Osteoblast (primary cell): ENCODE data around the gene NTF3. TPM values are rescaled to one million over a fixed set of nuclear protein-coding genes. Genes with fewer than 3 reads are reported as not detected.

Experiments used
- DNase-seq: peaks from one replicate; pipeline ENCODE4 v3.0.0; 2011; ENCODE audit warnings: low spot score, mixed read lengths; ENCODE audit not compliant: insufficient read length; ENCODE audit errors: missing footprints
- H2AFZ ChIP-seq: 2 replicates; pipeline ENCODE4 v1.6.0; 2011; ENCODE audit warnings: mild to moderate bottlenecking, low read length
- H3K27ac ChIP-seq: 2 replicates; pipeline ENCODE4 v1.5.1; 2011; ENCODE audit warnings: mild to moderate bottlenecking, low read depth, low read length, moderate library complexity
- H3K27me3 ChIP-seq: 2 replicates; pipeline ENCODE4 v1.6.0; 2012; ENCODE audit warnings: mild to moderate bottlenecking, control low read depth, inconsistent platforms, low read length, moderate library complexity; ENCODE audit not compliant: insufficient read depth
- H3K36me3 ChIP-seq: 2 replicates; pipeline ENCODE4 v1.5.1; 2011; ENCODE audit warnings: mild to moderate bottlenecking, low read length, control low read depth, moderate library complexity; ENCODE audit not compliant: insufficient read depth
- H3K4me1 ChIP-seq: 2 replicates; pipeline ENCODE4 v1.5.1; 2011; ENCODE audit warnings: mild to moderate bottlenecking, low read length, control low read depth, moderate library complexity; ENCODE audit not compliant: insufficient read depth
- H3K4me2 ChIP-seq: 2 replicates; pipeline ENCODE4 v1.6.0; 2011; ENCODE audit warnings: mild to moderate bottlenecking, low read length; ENCODE audit not compliant: insufficient read depth
- H3K4me3 ChIP-seq: fragments of 200-600 bp; sonication (generic); 3 replicates; pipeline ENCODE4 v1.5.1; 2012; ENCODE audit warnings: mild to moderate bottlenecking, low read length, inconsistent platforms; ENCODE audit not compliant: insufficient read depth
- H3K79me2 ChIP-seq: 2 replicates; pipeline ENCODE4 v1.6.0; 2012; ENCODE audit warnings: mild to moderate bottlenecking, low read length, control low read depth, inconsistent platforms; ENCODE audit not compliant: insufficient read depth
- H3K9me3 ChIP-seq: 2 replicates; pipeline ENCODE4 v1.5.1; 2011; ENCODE audit warnings: low read depth, low read length, control low read depth
- H4K20me1 ChIP-seq: 2 replicates; pipeline ENCODE4 v1.6.0; 2012; ENCODE audit warnings: mild to moderate bottlenecking, low read length, control low read depth; ENCODE audit not compliant: insufficient read depth
- total RNA-seq: library from RNA; depleted of rRNA; stranded (reverse); fragments of >200 nt; gene quantifications from 2 replicates; pipeline ENCODE4 v1.2.3, GENCODE V29; 2012
- TF ChIP-seq, protein P1 (sequence below): IDR thresholded peaks from 2 replicates; pipeline ENCODE4 v1.5.1; 2011; ENCODE audit warnings: mild to moderate bottlenecking, low read depth, low read length, moderate library complexity; ENCODE audit errors: extremely low read depth

Gene NTF3
- under 0.01 and 1.1 TPM in 2 replicates for total RNA-seq

DNA sequence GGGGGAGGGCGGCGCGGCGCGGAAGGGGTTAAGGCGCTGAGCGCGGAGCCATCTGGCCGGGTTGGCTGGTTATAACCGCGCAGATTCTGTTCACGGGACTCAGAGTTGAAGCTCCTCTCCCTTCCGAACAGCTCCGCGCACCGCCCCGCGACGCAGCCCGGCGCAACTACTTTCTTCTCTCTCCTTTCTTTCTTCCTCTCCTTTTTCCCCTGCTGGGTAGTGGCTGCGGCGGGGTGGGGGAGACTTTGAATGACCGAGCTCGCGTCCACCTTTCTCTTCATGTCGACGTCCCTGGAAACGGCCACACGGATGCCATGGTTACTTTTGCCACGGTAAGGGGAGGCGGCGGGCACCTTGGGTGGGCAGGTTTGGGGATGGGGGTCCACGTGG, at the start of gene NTF3:
Gene NTF3 (plus strand): TSS at position 98 of the 390 bp plus-strand sequence. CDS start 217 bp downstream, at position 315.
- TF ChIP-seq, protein P1, sequence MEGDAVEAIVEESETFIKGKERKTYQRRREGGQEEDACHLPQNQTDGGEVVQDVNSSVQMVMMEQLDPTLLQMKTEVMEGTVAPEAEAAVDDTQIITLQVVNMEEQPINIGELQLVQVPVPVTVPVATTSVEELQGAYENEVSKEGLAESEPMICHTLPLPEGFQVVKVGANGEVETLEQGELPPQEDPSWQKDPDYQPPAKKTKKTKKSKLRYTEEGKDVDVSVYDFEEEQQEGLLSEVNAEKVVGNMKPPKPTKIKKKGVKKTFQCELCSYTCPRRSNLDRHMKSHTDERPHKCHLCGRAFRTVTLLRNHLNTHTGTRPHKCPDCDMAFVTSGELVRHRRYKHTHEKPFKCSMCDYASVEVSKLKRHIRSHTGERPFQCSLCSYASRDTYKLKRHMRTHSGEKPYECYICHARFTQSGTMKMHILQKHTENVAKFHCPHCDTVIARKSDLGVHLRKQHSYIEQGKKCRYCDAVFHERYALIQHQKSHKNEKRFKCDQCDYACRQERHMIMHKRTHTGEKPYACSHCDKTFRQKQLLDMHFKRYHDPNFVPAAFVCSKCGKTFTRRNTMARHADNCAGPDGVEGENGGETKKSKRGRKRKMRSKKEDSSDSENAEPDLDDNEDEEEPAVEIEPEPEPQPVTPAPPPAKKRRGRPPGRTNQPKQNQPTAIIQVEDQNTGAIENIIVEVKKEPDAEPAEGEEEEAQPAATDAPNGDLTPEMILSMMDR: no peak
- peaks cover 71% of the 10 kb centered on the region for H3K27me3 ChIP-seq

DNA sequence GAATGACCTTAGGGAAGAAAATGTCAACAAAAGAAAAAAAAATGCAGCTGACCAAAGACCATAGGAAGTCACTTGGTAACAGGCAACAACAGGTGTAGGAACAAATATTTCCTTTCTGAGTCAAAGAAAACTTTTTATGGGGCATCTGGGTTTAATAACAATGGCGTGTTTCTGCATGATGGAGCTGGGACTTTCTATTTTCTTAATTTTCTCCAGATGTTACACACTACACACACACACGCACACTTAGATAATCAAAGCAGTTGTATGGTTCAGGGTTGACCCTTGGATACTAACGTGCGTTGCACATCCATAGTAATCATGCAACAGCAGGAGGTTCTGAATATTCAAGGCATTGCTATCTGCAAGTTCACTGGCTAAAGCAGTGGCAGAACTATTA, 47.9 kb upstream of the NTF3 start:
- no peaks in the 10 kb centered on the region for H3K9me3 ChIP-seq
- no peaks in the 10 kb centered on the region for H3K27me3 ChIP-seq
- no peak overlapping the region for H3K4me3 ChIP-seq
- H4K20me1 ChIP-seq: no peaks in the 10 kb centered on the region
- no peak overlapping the region for H2AFZ ChIP-seq
- no peaks in the 10 kb centered on the region for H3K79me2 ChIP-seq
- no peak overlapping the region for H3K4me2 ChIP-seq
- no peaks in the 10 kb centered on the region for H3K4me1 ChIP-seq
- no peak for DNase-seq
- H3K27ac ChIP-seq: no peak overlapping the region
- TF ChIP-seq, protein P1: no peak
- no peaks in the 10 kb centered on the region for H3K36me3 ChIP-seq

More for the DNA sequence above, at the start of gene NTF3:
- Histone ChIP-seq H4K20me1 (no peaks in the 10 kb centered on the region), H3K4me1 (no peaks in the 10 kb centered on the region), H3K27ac (no peak within 1 kb of the TSS), H3K36me3 (no peaks in the 10 kb centered on the region), H3K4me3 (peak within 1 kb of the TSS; percentile 53), H3K79me2 (no peaks in the 10 kb centered on the region), H3K4me2 (peak within 1 kb of the TSS; percentile 67), H2AFZ (no peak within 1 kb of the TSS), H3K9me3 (no peaks in the 10 kb centered on the region)
- DNase-seq: peak; percentile 87

DNA sequence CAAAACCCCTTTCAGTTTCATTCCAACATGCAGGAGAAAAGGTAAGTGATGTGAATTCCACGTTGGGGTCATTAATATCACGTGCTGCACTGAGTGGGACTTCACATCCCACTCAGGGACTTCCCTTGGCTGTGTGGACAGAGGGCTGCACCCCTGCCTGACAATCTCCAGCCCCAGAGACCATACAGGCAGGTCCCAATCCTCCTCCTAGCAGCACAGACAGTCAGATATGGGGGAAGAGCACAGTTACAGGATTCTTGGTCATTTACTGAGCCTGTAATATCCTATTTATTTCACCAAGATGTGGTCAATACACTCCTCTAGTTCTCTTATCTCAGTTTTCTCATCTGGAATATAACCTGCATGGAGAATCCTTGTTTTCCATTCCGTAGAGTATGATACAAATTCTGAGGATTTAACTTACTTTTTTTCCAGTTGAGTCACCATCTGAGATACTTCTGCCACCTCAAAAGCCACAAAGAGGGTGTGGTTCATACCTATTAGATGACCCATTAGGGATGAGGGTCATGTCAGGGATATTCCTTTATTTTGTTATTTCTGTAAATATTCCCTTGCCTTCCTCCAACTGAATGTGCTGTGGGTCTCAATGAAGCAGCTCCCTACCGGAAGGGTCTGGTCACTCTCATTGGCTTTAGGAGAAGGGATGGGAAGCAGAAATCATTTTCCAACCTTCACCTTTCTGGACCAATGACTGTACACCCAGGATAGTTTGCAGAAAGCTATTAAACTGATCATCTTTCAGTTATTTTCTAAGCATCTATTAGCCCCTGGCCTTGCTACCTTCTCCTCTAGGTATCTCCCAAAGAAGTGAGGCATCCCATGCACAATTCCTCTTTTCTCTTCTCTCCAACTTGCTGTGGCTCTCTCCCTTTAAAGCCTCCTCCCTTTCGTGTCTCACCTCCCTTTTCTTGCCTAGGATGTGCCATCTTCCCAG, 43.0 kb upstream of the NTF3 start:
- H3K79me2 ChIP-seq: no peaks in the 10 kb centered on the region
- TF ChIP-seq, protein P1: no peak
- no peak overlapping the region for H3K27ac ChIP-seq
- H3K27me3 ChIP-seq: no peaks in the 10 kb centered on the region
- no peaks in the 10 kb centered on the region for H3K4me1 ChIP-seq
- no peaks in the 10 kb centered on the region for H4K20me1 ChIP-seq
- H3K4me3 ChIP-seq: no peak overlapping the region
- no peak overlapping the region for H2AFZ ChIP-seq
- H3K4me2 ChIP-seq: no peak overlapping the region
- H3K9me3 ChIP-seq: no peaks in the 10 kb centered on the region
- DNase-seq: no peak
- H3K36me3 ChIP-seq: no peaks in the 10 kb centered on the region

DNA sequence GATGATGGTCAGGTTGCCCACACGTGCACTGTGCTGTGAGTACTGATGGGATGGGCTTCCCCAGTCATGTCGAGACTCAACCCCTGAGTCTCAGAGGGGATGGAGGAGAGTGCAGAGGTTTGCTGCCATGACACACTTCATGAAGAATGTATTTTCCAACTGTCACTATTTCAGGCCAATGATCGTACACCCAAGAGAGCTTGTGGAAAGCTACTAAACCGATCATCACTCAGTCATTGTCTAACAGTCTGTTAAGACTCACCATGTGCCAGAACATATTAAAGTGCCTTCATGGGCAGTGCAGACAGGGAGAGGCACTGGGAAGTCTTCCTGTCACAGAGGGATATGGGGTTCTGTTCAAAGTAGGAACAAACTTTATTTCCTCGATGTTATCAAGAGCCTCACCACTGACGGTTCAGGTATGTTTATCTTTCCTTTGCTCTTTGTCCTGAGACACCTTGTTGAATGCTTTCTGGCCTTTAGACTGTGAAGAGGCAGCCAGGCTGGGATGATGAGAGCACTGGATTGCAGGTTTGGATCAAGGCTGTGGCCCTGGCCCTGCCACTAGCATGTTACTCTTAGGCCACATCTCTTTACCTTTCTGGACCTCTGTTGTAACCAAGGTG, 41.6 kb upstream of the NTF3 start:
- no peaks in the 10 kb centered on the region for H3K79me2 ChIP-seq
- H3K4me2 ChIP-seq: no peak overlapping the region
- no peaks in the 10 kb centered on the region for H3K9me3 ChIP-seq
- H3K4me3 ChIP-seq: no peak overlapping the region
- H3K36me3 ChIP-seq: no peaks in the 10 kb centered on the region
- no peak overlapping the region for H2AFZ ChIP-seq
- H3K27ac ChIP-seq: no peak overlapping the region
- H4K20me1 ChIP-seq: no peaks in the 10 kb centered on the region
- H3K27me3 ChIP-seq: no peaks in the 10 kb centered on the region
- H3K4me1 ChIP-seq: no peaks in the 10 kb centered on the region
- no peak for DNase-seq
- TF ChIP-seq, protein P1: no peak
